GM12878 (cell line): ENCODE measurements around the gene ACOT13. TPM values are rescaled to one million over a fixed set of nuclear protein-coding genes. Genes with fewer than 3 reads are reported as not detected.

Experiments
- ATAC-seq: fragments of 200-7000 bp; cut with Tn5 transposase; 3 replicates; pipeline ENCODE4 v1.9.1; 2020; ENCODE audit warnings: mild to moderate bottlenecking, moderate library complexity
- BruUV-seq: library from RNA; stranded (reverse); fragments of 400-500 nt; replicated peaks from 2 replicates; lab custom pipeline; 2021; lab: Mats Ljungman, UMichigan
- CTCF ChIA-PET: fragments of 300-600 bp; sonication (Branson Sonifier 250); formaldehyde crosslinking; extraction: SDS; loops from one replicate; lab custom pipeline; 2021; ENCODE audit warnings: inconsistent platforms; lab: Yijun Ruan, JAX
- POLR2A ChIA-PET: fragments of 350-600 bp; formaldehyde crosslinking; extraction: SDS; loops from one replicate; lab custom pipeline; 2021; ENCODE audit warnings: inconsistent platforms; lab: Charles Lee
- RAD21 ChIA-PET: fragments of 300-600 bp; sonication (Branson Sonifier 250); formaldehyde crosslinking; loops from one replicate; lab custom pipeline; 2023; ENCODE audit warnings: antibody characterized with exemption; ENCODE audit not compliant: unreplicated experiment; lab: Charles Lee
- SMC1A ChIA-PET: fragments of 300-600 bp; sonication (Branson Sonifier 250); formaldehyde crosslinking; loops from one replicate; lab custom pipeline; 2023; ENCODE audit not compliant: unreplicated experiment, uncharacterized antibody; lab: Charles Lee
- DNase-seq: peaks from one replicate; pipeline ENCODE4 v3.0.0-alpha.2; 2011; ENCODE audit warnings: low read depth, low spot score
- FAIRE-seq: peaks from 3 replicates; lab custom pipeline; 2011; peaks lifted over from hg19 to GRCh38; lab: Jason Lieb, UNC
- H2AFZ ChIP-seq: 2 replicates; pipeline ENCODE4 v1.6.0; 2011; ENCODE audit warnings: low read depth, low read length, control low read depth; ENCODE audit not compliant: control insufficient read depth
- H3K27ac ChIP-seq: 2 replicates; pipeline ENCODE4 v1.5.1; 2011; ENCODE audit warnings: control low read depth; ENCODE audit not compliant: control insufficient read depth, insufficient read depth
- H3K27me3 ChIP-seq, 2 experiments: replicated peaks in 1 of 2; 2 replicates each; pipeline versions ENCODE4 v1.6.0 to v1.6.1; 2011; ENCODE audit warnings: low read length in 1 of 2; ENCODE audit not compliant: control insufficient read depth in 2 of 2, insufficient read depth in 2 of 2
- H3K36me3 ChIP-seq, 2 experiments: 2 replicates each; pipeline ENCODE4 v1.5.1; 2011; ENCODE audit warnings: low read length in 1 of 2; ENCODE audit not compliant: control insufficient read depth in 2 of 2, insufficient read depth in 2 of 2
- H3K4me1 ChIP-seq: 2 replicates; pipeline ENCODE4 v1.6.1; 2011; ENCODE audit warnings: mild to moderate bottlenecking, low read length, moderate library complexity, mixed read lengths; ENCODE audit not compliant: control insufficient read depth, insufficient read depth
- H3K4me2 ChIP-seq: 2 replicates; pipeline ENCODE4 v1.6.0; 2011; ENCODE audit warnings: control low read depth; ENCODE audit not compliant: control insufficient read depth, insufficient read depth
- H3K4me3 ChIP-seq: fragments of 200-600 bp; sonication (generic); 2 replicates; pipeline ENCODE4 v1.5.1; 2016
- H3K79me2 ChIP-seq: 2 replicates; pipeline ENCODE4 v1.6.0; 2011; ENCODE audit warnings: low read length; ENCODE audit not compliant: control insufficient read depth, insufficient read depth
- H3K9ac ChIP-seq: 2 replicates; pipeline ENCODE4 v1.8.0; 2011; ENCODE audit warnings: low read length, control low read depth, mixed read lengths; ENCODE audit not compliant: control insufficient read depth, insufficient read depth
- H3K9me3 ChIP-seq: replicated peaks from 3 replicates; pipeline ENCODE4 v1.5.1; 2011; ENCODE audit warnings: mild to moderate bottlenecking, low read length; ENCODE audit not compliant: control insufficient read depth, insufficient read depth
- H4K20me1 ChIP-seq: 2 replicates; pipeline ENCODE4 v1.6.0; 2011; ENCODE audit not compliant: control insufficient read depth, insufficient read depth
- CTCF ChIP-seq, 3 experiments: IDR thresholded peaks in 2 of 3; conservative IDR thresholded peaks in 1 of 3; 2 replicates each; pipeline ENCODE4 v1.5.1; 2011; ENCODE audit warnings: low read depth in 3 of 3, low read length in 3 of 3, mild to moderate bottlenecking in 3 of 3, control low read depth in 2 of 3, moderate library complexity in 2 of 3, inconsistent platforms in 1 of 3, mixed read lengths in 1 of 3; ENCODE audit not compliant: control insufficient read depth in 2 of 3, insufficient read depth in 1 of 3; ENCODE audit errors: extremely low read depth in 1 of 3
- MEF2A ChIP-seq: IDR thresholded peaks from 2 replicates; pipeline ENCODE4 v1.6.1; 2011; ENCODE audit warnings: low read depth, mild to moderate bottlenecking, low read length, moderate library complexity; ENCODE audit not compliant: insufficient read depth
- MEF2B ChIP-seq: fragments of 450-650 bp; IDR thresholded peaks from 2 replicates; pipeline ENCODE4 v1.6.1; 2018; ENCODE audit warnings: mild to moderate bottlenecking, moderate library complexity; ENCODE audit not compliant: partially characterized antibody, poor library complexity, severe bottlenecking
- RELA ChIP-seq: fragments of 450-650 bp; IDR thresholded peaks from 2 replicates; pipeline ENCODE4 v1.8.0; 2014; ENCODE audit warnings: borderline replicate concordance; ENCODE audit not compliant: partially characterized antibody
- STAT3 ChIP-seq: IDR thresholded peaks from 2 replicates; pipeline ENCODE4 v1.6.1; 2011; ENCODE audit warnings: low read depth, low read length, improper control_type of control experiment
- SUZ12 ChIP-seq: fragments of 200-600 bp; sonication (generic); IDR thresholded peaks from one replicate; pipeline ENCODE4 v1.6.1; 2018; ENCODE audit warnings: antibody characterized with exemption, mild to moderate bottlenecking; ENCODE audit not compliant: unreplicated experiment
- WGBS: methylation state at CpG from one replicate; pipeline ENCODE4 v1.1.6; 2016; ENCODE audit warnings: low lambda C conversion rate; ENCODE audit not compliant: insufficient replicate concordance, insufficient coverage; ENCODE audit errors: missing lambda C conversion rate; 5-methylcytosine and 5-hydroxymethylcytosine counted together
- in situ Hi-C: fragments of 300-500 bp; cut with MboI; formaldehyde crosslinking; loops from 9 replicates; pipeline ENCODE4 v1.14.3; 2018; ENCODE audit warnings: mixed read lengths
- intact Hi-C: fragments of 100-400 bp; cut with micrococcal nuclease; formaldehyde crosslinking; loops from one replicate; pipeline ENCODE4 v1.14.2; 2022; ENCODE audit not compliant: unreplicated experiment
- polyA plus RNA-seq, 11 experiments: library from polyadenylated mRNA; depleted of rRNA in 4 of 11; unstranded in 6 of 11; stranded (reverse) in 5 of 11; fragments of >200 nt; fragmentation: Nextera tagmentation in 4 of 11; fragmentation: Illumina TruSeq in 1 of 11; extraction: Ambion mirVana in 4 of 11; extraction: Trizol in 1 of 11; gene quantifications; 1 replicate in 1 of 11; 2 replicates in 10 of 11; pipeline versions ENCODE4 v1.2.1 to v1.2.3, GENCODE V29; 2011 to 2016; ENCODE audit warnings: inconsistent platforms in 2 of 11, missing spikeins in 2 of 11, low read depth in 1 of 11
- total RNA-seq, 4 experiments: library from RNA; depleted of rRNA in 3 of 4; stranded (reverse); fragments of >200 nt in 3 of 4; fragmentation: Illumina TruSeq in 1 of 4; extraction: Trizol in 1 of 4; gene quantifications; 2 replicates each; pipeline versions ENCODE4 v1.2.1 to v1.2.3, GENCODE V29; 2013 to 2021

Gene ACOT13
- total and polyA plus RNA-seq, 10 of the 15 experiments (the other 5 are each of a cell fraction or from before 2014, with no cell fraction given): 6.0 to 60.6 (median 36.6) TPM

GRCh38 chr6:24631671-24632070 is 35.2 kb upstream of the ACOT13 start:
- Histone ChIP-seq H3K79me2 (no peaks in the 10 kb centered on the region), H3K4me2 (no peak overlapping the region), H3K36me3 (no peaks in the 10 kb centered on the region), H3K4me1 (no peaks in the 10 kb centered on the region), H4K20me1 (no peaks in the 10 kb centered on the region), H3K9ac (no peak overlapping the region), H2AFZ (no peak overlapping the region), H3K4me3 (no peak overlapping the region)
- 55% methylated on average over 5 of the region's 5 CpGs for WGBS
- in situ Hi-C loops: no loop called here
- SMC1A ChIA-PET: no interaction called here
- RAD21 ChIA-PET: no interaction called here
- intact Hi-C loops: no loop called here
- no peak for DNase-seq
- CTCF ChIA-PET: no interaction called here
- POLR2A ChIA-PET: no interaction called here
- FAIRE-seq: no peak
- no TSS peak for BruUV-seq
- TF ChIP-seq STAT3 (no peak), MEF2A (no peak), MEF2B (no peak), RELA (no peak), SUZ12 (no peak), CTCF (IDR thresholded peaks at IDR 0.05 in 2 of 3, conservative IDR thresholded peaks at IDR 0.05 in 1 of 3; ENCODE audit: control insufficient read depth in 2 of 3, extremely low read depth in 1 of 3, insufficient read depth in 1 of 3, low read depth in 3 of 3, low read length in 3 of 3) (no peak)
- TF ChIP-seq, all 136 proteins: peak for 0
- H3K27me3 ChIP-seq: 0 out of 4 replicates have a peak, but pooled peaks cover 0 to 4% of the 10 kb centered on the region in 2 experiments
- H3K27ac ChIP-seq: no peak overlapping the region
- no peaks in the 10 kb centered on the region for H3K9me3 ChIP-seq
- no peak for ATAC-seq
